Activated CD4-positive, alpha-beta T cell treated with anti-CD3 and anti-CD28 coated beads, Interleukin-2, amount 50 U/mL, for 4 hours (primary cell): ENCODE results near the gene KCNS1.

Experiments
- DNase-seq, 2 experiments: peaks; one replicate each; pipeline ENCODE4 v3.0.0-alpha.2; 2020

KCNS1 gene

GRCh38 chr20:45109634-45110033 is 8.7 kb upstream of the KCNS1 start:
- DNase-seq, result no peak

GRCh38 chr20:45105317-45105716 is 4.4 kb upstream of the KCNS1 start:
- no peak for DNase-seq

- DNase-seq, result no peak
These were observed 3.9 kb upstream of the KCNS1 start for GRCh38 chr20:45104786-45105185.

GRCh38 chr20:45103072-45103471 is 2.1 kb upstream of the KCNS1 start:
- DNase-seq, result no peak

- no peak for DNase-seq
These were observed 465 bp upstream of the KCNS1 start for GRCh38 chr20:45101333-45101850.

GRCh38 chr20:45098103-45098773 is 2.7 kb downstream of the KCNS1 start:
- no peak for DNase-seq

- peak in 1 of 2 experiments; percentile 21 for DNase-seq
These were observed 3.3 kb downstream of the KCNS1 start for GRCh38 chr20:45097485-45098102.

- no peak for DNase-seq
These were observed 4.1 kb downstream of the KCNS1 start for GRCh38 chr20:45096781-45097180.

- peak; percentile 44 to 57 for DNase-seq
These were observed 5.1 kb downstream of the KCNS1 start for GRCh38 chr20:45095805-45096238.

- no peak for DNase-seq
These were observed 5.9 kb downstream of the KCNS1 start for GRCh38 chr20:45094864-45095574.

GRCh38 chr20:45094201-45094600 is 6.7 kb downstream of the KCNS1 start:
- DNase-seq, result no peak

GRCh38 chr20:45092898-45093297 is 8.0 kb downstream of the KCNS1 start:
- no peak for DNase-seq

GRCh38 chr20:45091366-45091765 is 9.6 kb downstream of the KCNS1 start:
- no peak for DNase-seq

- DNase-seq, result no peak
These were observed 10.4 kb downstream of the KCNS1 start for GRCh38 chr20:45090481-45090880.

- DNase-seq, result no peak
These were observed 12.7 kb downstream of the KCNS1 start for GRCh38 chr20:45088247-45088646.

- no peak for DNase-seq
These were observed 13.1 kb downstream of the KCNS1 start for GRCh38 chr20:45087814-45088213.

- DNase-seq, result no peak
These were observed 13.7 kb downstream of the KCNS1 start for GRCh38 chr20:45087097-45087790.

- DNase-seq, result no peak
These were observed 15.1 kb downstream of the KCNS1 start for GRCh38 chr20:45085867-45086266.

- DNase-seq, result no peak
These were observed 15.6 kb downstream of the KCNS1 start for GRCh38 chr20:45085289-45085688.

- DNase-seq, result no peak
These were observed 17.8 kb downstream of the KCNS1 start for GRCh38 chr20:45083127-45083526.

GRCh38 chr20:45082468-45082867 is 18.5 kb downstream of the KCNS1 start:
- no peak for DNase-seq

GRCh38 chr20:45080867-45081624 is 19.9 kb downstream of the KCNS1 start:
- no peak for DNase-seq
